Calu3 (cell line): Measurements from ENCODE around the gene AVPI1. TPM values are rescaled to one million over a fixed set of nuclear protein-coding genes. Genes with fewer than 3 reads are reported as not detected.
A peak's percentile ranks its signal among the peaks of the same experiment; 100 is the strongest.

Experiments
- BruUV-seq: library from RNA; stranded (reverse); fragments of 400-500 nt; replicated peaks from 2 replicates; lab custom pipeline; 2021; lab: Mats Ljungman, UMichigan
- CTCF ChIA-PET: fragments of 300-600 bp; sonication (Branson Sonifier 250); formaldehyde crosslinking; loops from one replicate; lab custom pipeline; 2022; ENCODE audit warnings: antibody characterized with exemption; lab: Charles Lee
- DNase-seq: peaks from one replicate; pipeline ENCODE4 v3.0.0; 2022
- H3K27ac Mint-ChIP-seq: one replicate; pipeline ENCODE4 v1.8.0; 2022; ENCODE audit warnings: mixed read lengths; ENCODE audit not compliant: unreplicated experiment
- H3K27me3 Mint-ChIP-seq: one replicate; pipeline ENCODE4 v1.8.0; 2022; ENCODE audit warnings: mixed read lengths; ENCODE audit not compliant: unreplicated experiment
- H3K36me3 Mint-ChIP-seq: one replicate; pipeline ENCODE4 v1.8.0; 2022; ENCODE audit warnings: mild to moderate bottlenecking, moderate library complexity, mixed read lengths; ENCODE audit not compliant: insufficient read depth, unreplicated experiment
- H3K4me1 Mint-ChIP-seq: one replicate; pipeline ENCODE4 v1.8.0; 2022; ENCODE audit warnings: mild to moderate bottlenecking, low read depth, mixed read lengths; ENCODE audit not compliant: unreplicated experiment
- H3K4me3 Mint-ChIP-seq: one replicate; pipeline ENCODE4 v1.8.0; 2022; ENCODE audit warnings: mild to moderate bottlenecking, low read depth, moderate library complexity, mixed read lengths; ENCODE audit not compliant: unreplicated experiment
- H3K9me3 Mint-ChIP-seq: one replicate; pipeline ENCODE4 v1.8.0; 2022; ENCODE audit warnings: low read depth, mixed read lengths; ENCODE audit not compliant: unreplicated experiment
- CTCF ChIP-seq: fragments of 200-600 bp; IDR thresholded peaks from one replicate; pipeline ENCODE4 v1.8.0; 2022; ENCODE audit warnings: antibody characterized with exemption; ENCODE audit not compliant: unreplicated experiment
- intact Hi-C: fragments of 100-400 bp; cut with micrococcal nuclease; formaldehyde crosslinking; loops from one replicate; pipeline ENCODE4 v1.10.0; 2022; ENCODE audit not compliant: unreplicated experiment
- total RNA-seq: library from RNA; stranded (reverse); gene quantifications from 2 replicates; pipeline ENCODE4 v1.2.3, GENCODE V29; 2022

AVPI1 gene
- total RNA-seq, 1 experiment from 2014 or later = 16.9 TPM

GRCh38 chr10:97718659-97719142, 31.7 kb upstream of the AVPI1 start:
- TF ChIP-seq CTCF = no peak
- no peaks in the 10 kb centered on the region for H3K9me3 Mint-ChIP-seq
- BruUV-seq = no TSS peak
- H3K27me3 Mint-ChIP-seq = no peaks in the 10 kb centered on the region
- peaks cover 21% of the 10 kb centered on the region for H3K4me1 Mint-ChIP-seq
- peaks cover 36% of the 10 kb centered on the region for H3K36me3 Mint-ChIP-seq
- DNase-seq = peak; percentile 78
- CTCF ChIA-PET = interaction anchor here (1.0 kb wide), 1 partner anchor 17 kb away, joined by 4 read pairs; no protein-coding TSS in a partner anchor
- H3K27ac Mint-ChIP-seq = peak overlapping the region; percentile 60
- H3K4me3 Mint-ChIP-seq = peak overlapping the region; percentile 8
- intact Hi-C loops = loop anchor here (5.0 kb wide), 1 partner anchor 41 kb away; no protein-coding TSS in a partner anchor

GRCh38 chr10:97718178-97718577, 31.1 kb upstream of the AVPI1 start:
- H3K4me1 Mint-ChIP-seq = peaks cover 21% of the 10 kb centered on the region
- H3K27ac Mint-ChIP-seq = peak overlapping the region; percentile 60
- H3K4me3 Mint-ChIP-seq = peak overlapping the region; percentile 8
- BruUV-seq = no TSS peak
- TF ChIP-seq CTCF = no peak
- H3K36me3 Mint-ChIP-seq = peaks cover 41% of the 10 kb centered on the region
- no peak for DNase-seq
- intact Hi-C loops = loop anchor here (5.0 kb wide), 1 partner anchor 41 kb away; no protein-coding TSS in a partner anchor
- CTCF ChIA-PET = interaction anchor here (1.0 kb wide), 1 partner anchor 17 kb away, joined by 4 read pairs; no protein-coding TSS in a partner anchor
- no peaks in the 10 kb centered on the region for H3K9me3 Mint-ChIP-seq
- H3K27me3 Mint-ChIP-seq = no peaks in the 10 kb centered on the region

- H3K4me1 Mint-ChIP-seq = peaks cover 21% of the 10 kb centered on the region
- no peak overlapping the region for H3K4me3 Mint-ChIP-seq
- intact Hi-C loops = loop anchor here (5.0 kb wide), 1 partner anchor 40 kb away; no protein-coding TSS in a partner anchor
- no peak overlapping the region for H3K27ac Mint-ChIP-seq
- no peaks in the 10 kb centered on the region for H3K27me3 Mint-ChIP-seq
- DNase-seq = no peak
- TF ChIP-seq CTCF = no peak
- no peaks in the 10 kb centered on the region for H3K9me3 Mint-ChIP-seq
- no TSS peak for BruUV-seq
- CTCF ChIA-PET = no interaction called here
- peaks cover 46% of the 10 kb centered on the region for H3K36me3 Mint-ChIP-seq
Observed at GRCh38 chr10:97717627-97718026, 30.6 kb upstream of the AVPI1 start.

GRCh38 chr10:97715259-97715874, 28.3 kb upstream of the AVPI1 start:
- no peak for TF ChIP-seq CTCF
- Mint-ChIP-seq H3K27me3 (no peaks in the 10 kb centered on the region), H3K9me3 (no peaks in the 10 kb centered on the region), H3K36me3 (peaks cover 47% of the 10 kb centered on the region), H3K4me1 (peaks cover 21% of the 10 kb centered on the region), H3K27ac (no peak overlapping the region), H3K4me3 (peak overlapping the region; percentile 76)
- no TSS peak for BruUV-seq
- intact Hi-C loops = loop anchor here (5.0 kb wide), 1 partner anchor 38 kb away; no protein-coding TSS in a partner anchor
- no peak for DNase-seq
- CTCF ChIA-PET = no interaction called here
